ENCODE measurements around the gene ANKRD55.
A peak's percentile ranks its signal among the peaks of the same experiment; 100 is the strongest.
"Not testable (repeated sequence)": the region's sequence is repeated elsewhere in the genome, so short reads cannot be mapped to it uniquely, and the experiment has no call there.

ANKRD55 gene

DNA sequence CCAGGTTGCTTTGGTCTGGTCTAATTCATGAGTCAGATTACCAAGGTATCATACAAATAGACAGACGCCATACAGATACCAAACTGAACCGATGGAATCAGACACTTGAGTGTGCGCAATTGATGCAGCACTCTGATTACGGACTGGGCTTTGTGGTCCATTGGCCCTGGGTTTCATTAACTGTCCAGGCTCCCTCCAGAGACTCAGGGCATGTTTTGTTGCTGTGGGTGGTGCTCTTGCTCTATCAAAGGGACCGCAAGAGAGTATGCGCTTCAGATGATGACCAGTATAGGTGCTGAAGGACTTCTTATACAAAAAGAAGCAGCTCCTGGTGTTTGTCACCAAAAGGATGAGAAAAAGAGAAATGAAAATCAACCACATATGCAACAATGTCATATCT lies 36.9 kb upstream of the ANKRD55 start:
- Histone ChIP-seq H3K36me3 (ENCODE audit: control insufficient read depth, insufficient read depth, low read length) (no peaks in the 10 kb centered on the region), H3K27me3 (ENCODE audit: control insufficient read depth, insufficient read depth, low read length) (no peaks in the 10 kb centered on the region), H3K9me3 (ENCODE audit: control insufficient read depth, insufficient read depth, low read length) (no peaks in the 10 kb centered on the region), H3K4me3 (ENCODE audit: low read length) (no peak overlapping the region), H3K27ac (ENCODE audit: low read length) (no peak overlapping the region), H3K4me1 (ENCODE audit: control insufficient read depth, insufficient read depth, low read length) (no peaks in the 10 kb centered on the region)
- no peak for DNase-seq (ENCODE audit: low read depth, low spot score)
- WGBS (ENCODE audit: insufficient coverage, insufficient read length) = no CpG with 5 or more reads among the region's 6 CpGs

DNA sequence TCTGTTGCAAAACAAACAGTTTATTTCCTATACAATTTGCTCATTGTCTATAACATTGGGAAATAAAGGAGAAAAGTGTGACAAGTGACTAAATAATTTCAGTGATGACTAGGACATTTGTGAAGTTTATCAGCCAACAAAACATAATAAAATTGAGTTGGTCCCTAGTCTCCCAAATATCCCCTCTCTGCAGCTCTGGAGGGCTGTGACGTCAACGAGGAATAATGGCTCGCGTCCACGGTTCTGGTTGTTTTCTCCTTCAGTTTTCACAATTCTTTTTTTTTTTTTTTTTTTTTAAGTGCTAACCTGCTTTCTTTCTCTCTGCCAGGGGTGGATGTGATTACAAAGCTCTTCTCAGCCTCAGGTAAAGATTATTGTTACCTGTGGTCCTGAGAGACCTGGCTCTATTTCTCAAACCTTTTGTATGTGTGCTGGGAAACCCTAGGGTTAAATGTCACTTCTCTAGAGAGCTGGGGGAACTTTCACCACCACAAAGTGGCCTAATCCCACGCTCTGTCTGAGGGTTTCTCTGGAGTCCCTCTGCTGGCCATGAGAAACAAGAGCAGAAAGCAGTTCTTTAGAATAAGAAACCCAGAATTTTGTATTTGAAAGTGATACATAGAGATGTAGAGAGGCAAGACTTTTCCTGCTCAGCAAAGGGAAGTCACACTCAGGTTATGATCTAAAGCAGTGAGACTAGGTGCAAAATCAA lies 36.2 kb upstream of the ANKRD55 start:
- H3K9me3 ChIP-seq (ENCODE audit: control insufficient read depth, insufficient read depth, low read length) = no peaks in the 10 kb centered on the region
- no CpG with 5 or more reads among the region's 6 CpGs for WGBS (ENCODE audit: insufficient coverage, insufficient read length)
- H3K4me1 ChIP-seq (ENCODE audit: control insufficient read depth, insufficient read depth, low read length) = no peaks in the 10 kb centered on the region
- H3K27ac ChIP-seq (ENCODE audit: low read length) = no peak overlapping the region
- no peaks in the 10 kb centered on the region for H3K36me3 ChIP-seq (ENCODE audit: control insufficient read depth, insufficient read depth, low read length)
- no peak for DNase-seq (ENCODE audit: low read depth, low spot score)
- no peak overlapping the region for H3K4me3 ChIP-seq (ENCODE audit: low read length)
- no peaks in the 10 kb centered on the region for H3K27me3 ChIP-seq (ENCODE audit: control insufficient read depth, insufficient read depth, low read length)

DNA sequence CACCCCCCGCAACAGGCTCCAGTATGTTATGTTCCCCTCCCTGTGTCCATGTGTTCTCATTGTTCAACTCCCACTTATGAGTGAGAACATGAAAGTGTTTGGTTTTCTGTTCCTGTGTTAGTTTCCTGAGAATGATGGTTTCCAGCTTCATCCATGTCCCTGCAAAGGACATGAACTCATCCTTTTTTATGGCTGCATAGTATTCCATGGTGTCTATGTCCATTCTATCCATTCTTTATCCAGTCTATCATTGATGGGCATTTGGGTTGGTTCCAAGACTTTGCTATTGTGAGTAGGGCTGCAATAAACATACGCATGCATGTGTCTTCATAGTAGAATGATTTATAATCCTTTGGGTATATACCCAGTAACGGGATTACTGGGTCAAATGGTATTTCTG lies 35.6 kb upstream of the ANKRD55 start:
- H3K27ac ChIP-seq (ENCODE audit: low read length); H3K27me3 ChIP-seq (ENCODE audit: control insufficient read depth, insufficient read depth, low read length); H3K36me3 ChIP-seq (ENCODE audit: control insufficient read depth, insufficient read depth, low read length); H3K4me1 ChIP-seq (ENCODE audit: control insufficient read depth, insufficient read depth, low read length); DNase-seq (ENCODE audit: low read depth, low spot score); H3K9me3 ChIP-seq (ENCODE audit: control insufficient read depth, insufficient read depth, low read length); H3K4me3 ChIP-seq (ENCODE audit: low read length): not testable (repeated sequence)
- WGBS (ENCODE audit: insufficient coverage, insufficient read length) = no CpG with 5 or more reads among the region's 3 CpGs

DNA sequence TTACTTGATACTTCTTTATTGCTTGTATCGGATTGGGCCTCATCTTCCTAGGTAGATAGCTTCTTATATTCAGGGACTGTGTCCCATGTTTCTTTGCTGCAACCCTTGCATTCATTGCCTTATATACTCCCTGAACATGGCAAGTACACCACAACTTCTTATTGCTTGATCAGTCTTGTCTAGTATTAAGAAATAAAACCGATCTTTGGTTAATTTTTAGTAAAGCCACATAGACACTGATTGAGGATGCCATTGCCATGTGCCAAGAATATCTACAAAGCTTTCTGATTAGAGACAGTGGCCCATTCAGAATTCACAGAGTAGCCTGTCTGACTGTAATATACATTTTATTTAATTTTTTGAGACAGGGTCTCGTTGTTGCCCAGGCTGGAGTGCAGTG lies 34.7 kb upstream of the ANKRD55 start:
- Histone ChIP-seq H3K4me3 (ENCODE audit: low read length) (no peak overlapping the region), H3K27ac (ENCODE audit: low read length) (no peak overlapping the region), H3K27me3 (ENCODE audit: control insufficient read depth, insufficient read depth, low read length) (no peaks in the 10 kb centered on the region), H3K9me3 (ENCODE audit: control insufficient read depth, insufficient read depth, low read length) (no peaks in the 10 kb centered on the region), H3K4me1 (ENCODE audit: control insufficient read depth, insufficient read depth, low read length) (no peaks in the 10 kb centered on the region), H3K36me3 (ENCODE audit: control insufficient read depth, insufficient read depth, low read length) (no peaks in the 10 kb centered on the region)
- DNase-seq (ENCODE audit: low read depth, low spot score) = no peak
- WGBS (ENCODE audit: insufficient coverage, insufficient read length) = no CpG with 5 or more reads among the region's 3 CpGs

DNA sequence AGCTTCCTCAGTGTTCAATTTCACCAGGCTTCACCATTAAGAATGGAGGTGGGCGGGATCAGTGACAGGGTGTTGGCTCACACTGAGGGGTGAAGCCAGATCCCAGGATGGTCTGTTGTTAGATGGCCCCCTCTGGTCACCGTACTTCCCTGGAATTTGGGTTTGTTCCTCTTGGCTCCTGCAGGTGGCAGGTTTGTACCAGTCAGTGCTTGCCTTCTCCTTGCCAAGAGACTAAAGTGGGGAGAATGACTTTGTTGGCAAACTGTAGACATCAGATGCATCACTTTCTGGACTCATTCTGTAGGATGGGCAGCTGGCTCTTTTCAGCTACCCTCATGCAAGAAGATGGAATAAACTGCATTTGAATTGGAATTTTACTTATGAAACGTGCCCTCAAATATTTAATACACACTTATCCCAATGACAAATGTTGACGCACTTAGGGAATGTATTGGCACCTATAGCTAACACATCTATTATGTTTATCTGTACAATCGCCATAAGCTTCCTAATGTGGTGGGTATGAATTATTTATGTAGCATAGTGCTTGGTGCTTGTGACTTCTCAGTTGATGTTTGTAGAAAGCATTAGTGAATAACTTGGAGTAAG lies 31.4 kb upstream of the ANKRD55 start:
- no peaks in the 10 kb centered on the region for H3K27me3 ChIP-seq (ENCODE audit: control insufficient read depth, insufficient read depth, low read length)
- H3K9me3 ChIP-seq (ENCODE audit: control insufficient read depth, insufficient read depth, low read length) = no peaks in the 10 kb centered on the region
- no peaks in the 10 kb centered on the region for H3K4me1 ChIP-seq (ENCODE audit: control insufficient read depth, insufficient read depth, low read length)
- peak; percentile 55 for DNase-seq (ENCODE audit: low read depth, low spot score)
- no peak overlapping the region for H3K27ac ChIP-seq (ENCODE audit: low read length)
- no peaks in the 10 kb centered on the region for H3K36me3 ChIP-seq (ENCODE audit: control insufficient read depth, insufficient read depth, low read length)
- no CpG with 5 or more reads among the region's 5 CpGs for WGBS (ENCODE audit: insufficient coverage, insufficient read length)
- H3K4me3 ChIP-seq (ENCODE audit: low read length) = no peak overlapping the region

DNA sequence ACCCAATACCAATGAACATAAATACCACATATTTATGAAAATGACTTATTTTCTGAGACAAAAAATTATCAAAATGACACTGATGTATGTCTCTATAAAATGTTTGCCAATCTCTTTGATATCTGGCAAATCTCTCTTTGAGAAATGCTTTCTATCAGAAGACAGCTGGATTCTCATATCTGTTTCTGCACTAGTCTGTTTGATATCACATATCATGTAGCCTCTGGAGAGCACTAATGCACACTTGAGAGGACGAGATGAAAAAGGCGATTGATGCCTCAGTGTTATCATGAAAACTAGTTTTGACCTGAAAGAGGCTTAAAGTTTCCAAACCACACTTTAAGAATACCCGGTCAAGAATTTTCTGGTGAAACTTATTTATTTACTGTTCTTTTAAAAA lies 29.1 kb upstream of the ANKRD55 start:
- no CpG with 5 or more reads among the region's 3 CpGs for WGBS (ENCODE audit: insufficient coverage, insufficient read length)
- H3K27ac ChIP-seq (ENCODE audit: low read length) = no peak overlapping the region
- H3K27me3 ChIP-seq (ENCODE audit: control insufficient read depth, insufficient read depth, low read length) = no peaks in the 10 kb centered on the region
- no peak overlapping the region for H3K4me3 ChIP-seq (ENCODE audit: low read length)
- H3K36me3 ChIP-seq (ENCODE audit: control insufficient read depth, insufficient read depth, low read length) = no peaks in the 10 kb centered on the region
- H3K4me1 ChIP-seq (ENCODE audit: control insufficient read depth, insufficient read depth, low read length) = no peaks in the 10 kb centered on the region
- no peak for DNase-seq (ENCODE audit: low read depth, low spot score)
- no peaks in the 10 kb centered on the region for H3K9me3 ChIP-seq (ENCODE audit: control insufficient read depth, insufficient read depth, low read length)

DNA sequence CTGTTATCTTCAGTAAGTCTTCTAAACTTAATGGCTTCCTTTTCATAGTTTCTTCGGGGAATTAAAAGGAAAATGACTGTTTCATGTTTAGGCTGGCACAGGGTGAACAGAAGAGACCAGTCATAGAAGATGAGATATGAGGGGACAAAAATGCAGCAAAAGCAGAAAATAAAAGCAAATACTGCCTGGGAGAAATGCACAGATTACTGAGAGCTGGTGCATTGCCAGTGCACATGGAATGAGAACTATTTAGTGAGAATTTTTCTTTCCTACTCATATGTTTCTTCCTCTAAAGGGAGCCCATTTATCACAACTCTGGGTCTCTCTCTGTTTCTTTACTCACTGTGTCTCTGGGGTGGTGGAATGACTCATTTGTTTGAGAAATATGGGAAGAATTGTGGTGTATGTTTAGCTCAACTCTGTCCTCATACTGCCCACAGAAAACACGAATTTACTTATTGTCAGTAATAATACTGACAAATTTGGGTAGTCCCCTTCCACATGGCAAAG lies 25.9 kb upstream of the ANKRD55 start:
- Histone ChIP-seq H3K4me3 (ENCODE audit: low read length) (no peak overlapping the region), H3K27me3 (ENCODE audit: control insufficient read depth, insufficient read depth, low read length) (no peaks in the 10 kb centered on the region), H3K4me1 (ENCODE audit: control insufficient read depth, insufficient read depth, low read length) (no peaks in the 10 kb centered on the region), H3K9me3 (ENCODE audit: control insufficient read depth, insufficient read depth, low read length) (no peaks in the 10 kb centered on the region), H3K36me3 (ENCODE audit: control insufficient read depth, insufficient read depth, low read length) (no peaks in the 10 kb centered on the region), H3K27ac (ENCODE audit: low read length) (no peak overlapping the region)
- WGBS (ENCODE audit: insufficient coverage, insufficient read length) = no CpG with 5 or more reads among the region's 2 CpGs
- DNase-seq (ENCODE audit: low read depth, low spot score) = no peak

DNA sequence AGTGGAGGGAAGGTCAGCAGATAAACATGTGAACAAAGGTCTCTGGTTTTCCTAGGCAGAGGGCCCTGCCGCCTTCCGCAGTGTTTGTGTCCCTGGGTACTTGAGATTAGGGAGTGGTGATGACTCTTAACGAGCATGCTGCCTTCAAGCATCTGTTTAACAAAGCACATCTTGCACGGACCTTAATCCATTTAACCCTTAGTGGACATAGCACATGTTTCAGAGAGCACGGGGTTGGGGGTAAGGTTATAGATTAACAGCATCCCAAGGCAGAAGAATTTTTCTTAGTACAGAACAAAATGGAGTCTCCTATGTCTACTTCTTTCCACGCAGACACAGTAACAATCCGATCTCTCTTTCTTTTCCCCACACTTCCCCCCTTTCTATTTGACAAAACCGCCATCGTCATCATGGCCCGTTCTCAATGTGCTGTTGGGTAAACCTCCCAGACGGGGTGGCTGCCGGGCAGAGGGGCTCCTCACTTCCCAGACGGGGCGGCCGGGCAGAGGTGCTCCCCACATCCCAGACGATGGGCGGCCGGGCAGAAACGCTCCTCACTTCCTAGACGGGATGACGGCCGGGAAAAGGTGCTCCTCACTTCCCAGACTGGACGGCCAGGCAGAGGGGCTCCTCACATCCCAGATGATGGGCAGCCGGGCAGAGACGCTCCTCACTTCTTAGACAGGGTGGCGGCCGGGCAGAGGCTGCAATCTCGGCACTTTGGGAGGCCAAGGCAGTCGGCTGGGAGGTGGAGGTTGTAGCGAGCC lies 24.8 kb upstream of the ANKRD55 start:
- H3K27ac ChIP-seq (ENCODE audit: low read length); DNase-seq (ENCODE audit: low read depth, low spot score); H3K9me3 ChIP-seq (ENCODE audit: control insufficient read depth, insufficient read depth, low read length); H3K27me3 ChIP-seq (ENCODE audit: control insufficient read depth, insufficient read depth, low read length); H3K4me1 ChIP-seq (ENCODE audit: control insufficient read depth, insufficient read depth, low read length); H3K4me3 ChIP-seq (ENCODE audit: low read length); H3K36me3 ChIP-seq (ENCODE audit: control insufficient read depth, insufficient read depth, low read length): not testable (repeated sequence)
- no CpG with 5 or more reads among the region's 30 CpGs for WGBS (ENCODE audit: insufficient coverage, insufficient read length)

DNA sequence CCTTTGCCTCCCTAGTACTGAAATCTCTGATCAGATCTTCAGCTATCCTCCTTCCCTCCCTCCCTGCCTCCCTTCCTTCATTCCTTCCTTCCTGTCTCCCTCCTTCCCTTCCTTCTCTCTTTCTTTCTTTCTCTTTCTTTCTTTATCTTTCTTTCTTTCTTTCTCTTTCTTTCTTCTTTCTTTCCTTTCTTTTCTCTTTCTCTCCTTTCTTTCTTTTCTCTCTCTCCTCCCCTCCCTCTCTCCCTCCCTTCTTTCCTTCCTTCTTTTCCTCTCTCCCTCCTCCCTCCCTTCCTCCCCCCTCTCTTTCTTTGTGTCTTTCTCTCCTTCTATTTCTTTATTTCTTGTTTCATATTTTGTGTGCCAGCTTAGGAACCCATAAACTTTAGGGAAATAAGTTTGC lies 23.9 kb upstream of the ANKRD55 start:
- no peaks in the 10 kb centered on the region for H3K9me3 ChIP-seq (ENCODE audit: control insufficient read depth, insufficient read depth, low read length)
- DNase-seq (ENCODE audit: low read depth, low spot score) = no peak
- H3K4me1 ChIP-seq (ENCODE audit: control insufficient read depth, insufficient read depth, low read length) = no peaks in the 10 kb centered on the region
- H3K4me3 ChIP-seq (ENCODE audit: low read length) = no peak overlapping the region
- H3K27ac ChIP-seq (ENCODE audit: low read length) = no peak overlapping the region
- H3K36me3 ChIP-seq (ENCODE audit: control insufficient read depth, insufficient read depth, low read length) = no peaks in the 10 kb centered on the region
- H3K27me3 ChIP-seq (ENCODE audit: control insufficient read depth, insufficient read depth, low read length) = no peaks in the 10 kb centered on the region

DNA sequence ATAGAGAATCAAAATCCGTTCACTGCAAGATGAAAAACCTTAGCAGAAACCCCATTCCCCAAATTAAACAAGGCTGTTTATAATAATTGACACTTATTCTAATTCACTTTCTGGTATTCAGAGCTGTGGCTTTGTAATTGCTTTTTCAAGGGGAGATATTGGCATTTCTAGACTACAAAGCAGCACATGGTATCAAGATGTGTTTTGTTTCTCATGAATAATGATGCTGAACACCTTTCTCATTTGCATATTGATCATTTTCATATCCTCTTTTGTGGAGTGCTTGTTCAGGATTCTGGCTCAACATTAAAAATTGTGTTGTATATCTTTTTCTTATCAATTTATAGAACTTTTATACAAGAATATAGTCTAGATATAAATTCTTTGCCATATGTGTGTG lies 22.4 kb upstream of the ANKRD55 start:
- WGBS (ENCODE audit: insufficient coverage, insufficient read length) = no CpG with 5 or more reads among the region's 1 CpG
- Histone ChIP-seq H3K4me1 (ENCODE audit: control insufficient read depth, insufficient read depth, low read length) (no peaks in the 10 kb centered on the region), H3K36me3 (ENCODE audit: control insufficient read depth, insufficient read depth, low read length) (no peaks in the 10 kb centered on the region), H3K27me3 (ENCODE audit: control insufficient read depth, insufficient read depth, low read length) (no peaks in the 10 kb centered on the region), H3K27ac (ENCODE audit: low read length) (no peak overlapping the region), H3K4me3 (ENCODE audit: low read length) (no peak overlapping the region), H3K9me3 (ENCODE audit: control insufficient read depth, insufficient read depth, low read length) (no peaks in the 10 kb centered on the region)
- DNase-seq (ENCODE audit: low read depth, low spot score) = no peak
